Activated CD4-positive, alpha-beta T cell treated with anti-CD3 and anti-CD28 coated beads, Interleukin-10, Interleukin-2, amounts not matched to agents 100 ng/mL and 50 ng/mL, durations not matched to agents 16 hours and 8 hours (primary cell): ENCODE data around the gene AAMP.
"Not testable (repeated sequence)": the region's sequence is repeated elsewhere in the genome, so short reads cannot be mapped to it uniquely, and the experiment has no call there.

Experiments used
- DNase-seq: peaks from one replicate; pipeline ENCODE4 v3.0.0-alpha.2; 2020

AAMP gene, protein sequence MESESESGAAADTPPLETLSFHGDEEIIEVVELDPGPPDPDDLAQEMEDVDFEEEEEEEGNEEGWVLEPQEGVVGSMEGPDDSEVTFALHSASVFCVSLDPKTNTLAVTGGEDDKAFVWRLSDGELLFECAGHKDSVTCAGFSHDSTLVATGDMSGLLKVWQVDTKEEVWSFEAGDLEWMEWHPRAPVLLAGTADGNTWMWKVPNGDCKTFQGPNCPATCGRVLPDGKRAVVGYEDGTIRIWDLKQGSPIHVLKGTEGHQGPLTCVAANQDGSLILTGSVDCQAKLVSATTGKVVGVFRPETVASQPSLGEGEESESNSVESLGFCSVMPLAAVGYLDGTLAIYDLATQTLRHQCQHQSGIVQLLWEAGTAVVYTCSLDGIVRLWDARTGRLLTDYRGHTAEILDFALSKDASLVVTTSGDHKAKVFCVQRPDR

DNA sequence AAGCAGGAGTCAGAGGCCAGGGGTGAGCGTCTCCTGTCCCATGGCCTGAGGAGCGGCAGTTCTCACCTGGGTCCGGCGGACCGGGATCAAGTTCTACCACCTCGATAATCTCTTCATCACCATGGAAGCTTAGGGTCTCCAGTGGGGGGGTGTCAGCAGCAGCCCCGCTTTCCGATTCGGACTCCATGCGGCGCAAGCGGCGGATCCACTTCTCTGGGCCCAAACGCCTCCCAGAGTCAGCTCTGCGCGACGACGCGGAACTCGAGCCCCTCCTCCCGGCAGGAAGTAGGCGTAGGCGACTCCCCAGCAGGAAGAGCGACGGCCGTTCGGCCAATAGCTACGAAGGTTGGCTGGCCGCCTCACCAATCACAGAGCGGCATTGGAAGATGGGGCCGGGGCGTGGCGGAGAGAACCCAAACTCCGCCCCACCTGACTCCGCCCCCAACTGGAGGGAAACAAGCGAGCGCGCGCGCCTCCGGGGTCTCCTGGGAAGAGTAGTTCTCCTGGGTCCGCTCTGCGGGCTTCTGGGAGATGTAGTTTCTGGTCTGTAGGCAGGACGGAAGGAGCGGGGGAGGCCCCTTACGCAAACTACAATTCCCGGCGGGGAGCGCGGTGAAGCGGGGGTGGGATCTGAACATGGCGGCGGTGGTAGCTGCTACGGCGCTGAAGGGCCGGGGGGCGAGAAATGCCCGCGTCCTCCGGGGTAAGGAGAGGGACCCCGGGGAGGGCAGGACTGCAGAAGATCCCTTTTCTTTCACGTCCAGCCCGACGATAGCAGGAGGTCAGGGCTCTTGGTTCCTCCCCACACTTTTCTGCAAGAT lies at the start of gene AAMP, which contains the start of gene PNKD:
Gene AAMP, minus strand, starts transcription at position 238 of the 821 bp plus-strand sequence. Its CDS starts 51 bp downstream, at position 187.
Gene PNKD, plus strand, starts transcription at position 620 of the 821 bp plus-strand sequence. Its CDS starts 17 bp downstream, at position 637.
- peak; percentile 100 for DNase-seq

DNA sequence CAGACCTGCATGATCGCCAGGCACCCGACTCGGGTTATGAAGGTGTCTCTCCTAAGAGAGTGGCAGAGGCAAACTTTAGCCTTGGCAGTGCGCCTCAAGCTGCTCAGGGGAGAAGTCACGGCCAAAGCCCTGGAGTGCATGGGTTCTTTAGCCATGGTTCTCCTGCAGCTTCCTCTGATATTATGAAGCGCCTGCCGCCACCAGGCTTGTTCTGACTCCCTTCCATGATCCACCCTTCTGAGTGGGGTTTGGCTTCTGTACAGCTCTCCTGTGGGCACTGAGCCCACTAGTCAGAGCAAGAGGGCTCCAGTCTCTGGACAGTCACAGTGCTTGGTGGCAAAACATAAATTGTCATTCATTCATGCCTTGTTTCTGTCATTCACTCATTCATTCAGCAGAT lies 48.3 kb upstream of the AAMP start:
- DNase-seq = no peak

GRCh38 chr2:218317835-218318234 lies 47.9 kb upstream of the AAMP start:
- no peak for DNase-seq

- DNase-seq = no peak
Measured at GRCh38 chr2:218317303-218317630, 47.3 kb upstream of the AAMP start.

DNA sequence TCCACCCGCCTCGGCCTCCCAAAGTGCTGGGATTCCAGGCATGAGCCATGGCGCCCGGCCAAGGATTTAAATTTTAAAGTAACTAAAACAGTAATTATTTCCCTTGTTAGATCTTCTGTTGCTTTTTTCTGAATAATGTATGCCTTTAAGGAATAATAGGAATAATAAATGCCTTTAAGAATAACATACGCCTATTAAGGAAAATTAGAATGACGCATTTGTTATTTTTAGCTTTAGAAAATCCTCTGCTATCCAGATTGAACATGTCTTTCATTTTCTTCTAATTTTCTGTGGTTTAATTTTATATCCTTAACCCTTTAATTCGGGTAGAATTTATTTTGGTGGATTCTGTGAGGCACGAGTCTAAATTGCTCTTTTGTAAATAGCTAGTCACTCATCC lies 45.5 kb upstream of the AAMP start:
- DNase-seq = no peak

DNA sequence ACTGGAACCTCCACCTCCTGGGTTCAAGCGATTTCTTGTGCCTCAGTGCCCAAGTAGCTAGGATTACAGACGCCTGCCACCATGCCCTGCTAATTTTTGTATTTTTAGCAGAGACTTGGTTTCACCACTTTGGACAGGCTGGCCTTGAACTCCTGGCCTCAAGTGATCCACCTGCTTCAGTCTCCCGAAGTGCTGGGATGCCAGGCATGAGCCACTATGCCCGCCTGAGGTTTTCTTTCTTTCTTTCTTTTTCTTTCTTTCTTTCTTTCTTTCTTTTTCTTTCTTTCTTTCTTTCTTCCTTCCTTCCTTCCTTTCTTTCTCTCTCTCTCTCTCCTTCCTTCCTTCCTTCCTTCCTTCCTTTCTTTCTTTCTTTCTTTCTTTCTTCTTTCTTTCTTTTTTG lies 44.8 kb upstream of the AAMP start:
- not testable (repeated sequence) for DNase-seq

GRCh38 chr2:218313356-218313755 lies 43.4 kb upstream of the AAMP start:
- DNase-seq = no peak

DNA sequence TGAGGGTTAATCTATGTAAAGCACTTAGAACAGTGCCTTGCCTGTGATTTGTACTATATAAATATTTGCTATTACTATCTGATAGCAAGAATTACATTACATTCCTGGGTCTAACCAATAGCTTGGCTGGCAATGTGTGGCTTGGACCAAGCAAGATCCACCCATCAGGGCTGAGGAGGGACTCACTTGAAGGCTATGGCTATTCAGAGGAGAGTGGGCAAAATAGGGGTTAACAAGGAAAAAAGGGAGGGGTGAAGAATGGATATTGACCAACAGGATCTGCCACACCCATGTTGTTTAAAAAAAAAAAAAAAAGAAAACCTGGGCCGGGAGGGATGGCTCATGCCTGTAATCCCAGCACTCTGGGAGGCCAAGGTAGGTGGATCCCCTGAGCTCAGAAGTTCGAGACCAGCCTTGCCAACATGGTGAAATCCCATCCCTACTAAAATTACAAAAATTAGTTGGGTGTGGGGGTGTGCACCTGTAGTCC lies 42.4 kb upstream of the AAMP start:
- no peak for DNase-seq

DNA sequence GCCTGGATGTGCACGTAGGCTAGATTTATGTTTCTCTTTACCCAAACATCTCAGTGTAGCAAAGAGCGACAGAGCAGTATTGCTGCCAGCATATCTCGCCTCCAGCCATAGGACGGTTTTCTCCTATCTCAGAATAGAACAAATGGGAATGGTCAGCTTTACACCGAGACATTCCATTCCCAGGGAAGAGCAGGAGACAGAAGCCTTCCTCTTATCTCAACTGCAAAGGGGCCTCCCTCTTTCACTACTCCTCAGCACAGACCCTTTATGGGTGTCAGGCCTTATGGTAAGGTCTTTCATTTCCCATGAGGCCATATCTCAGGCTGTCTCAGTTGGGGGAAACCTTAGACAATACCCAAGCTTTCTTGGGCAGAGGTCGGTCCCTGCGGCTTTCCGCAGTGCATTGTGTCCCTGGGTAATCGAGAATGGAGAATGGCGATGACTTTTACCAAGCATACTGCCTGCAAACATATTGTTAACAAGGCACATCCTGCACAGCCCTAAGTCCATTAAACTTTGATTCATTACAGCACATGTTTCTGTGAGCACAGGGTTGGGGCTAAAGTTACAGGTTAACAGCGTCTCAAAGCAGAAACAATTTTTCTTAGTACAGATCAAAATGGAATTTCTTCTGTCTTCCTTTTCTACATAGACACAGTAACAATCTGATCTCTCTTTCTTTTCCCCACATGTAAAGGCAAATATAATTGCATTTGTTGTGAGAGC lies 41.8 kb upstream of the AAMP start:
- DNase-seq = not testable (repeated sequence)

GRCh38 chr2:218310853-218311540 lies 41.1 kb upstream of the AAMP start:
- DNase-seq = no peak

GRCh38 chr2:218307415-218308090 lies 37.6 kb upstream of the AAMP start:
- DNase-seq = no peak

- DNase-seq = no peak
Measured at GRCh38 chr2:218306184-218306920, 36.4 kb upstream of the AAMP start.

DNA sequence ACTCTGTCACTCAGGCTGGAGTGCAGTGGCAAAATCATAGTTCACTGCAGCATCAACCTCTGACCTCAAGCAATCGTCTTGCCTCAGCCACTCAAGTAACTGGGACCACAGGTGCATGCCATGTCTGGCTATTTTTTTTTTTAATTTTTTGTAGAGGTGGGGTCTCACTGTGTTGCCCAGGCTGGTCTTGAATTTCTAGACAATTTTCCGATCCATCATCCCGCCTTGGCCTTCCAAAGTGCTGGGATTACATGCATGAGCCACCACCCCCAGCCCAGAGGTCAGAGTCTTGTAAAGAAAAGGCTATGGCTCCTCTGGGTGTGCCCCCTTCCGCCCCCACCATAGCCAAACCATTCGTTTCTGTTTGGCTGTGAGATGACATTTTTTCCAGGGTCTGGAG lies 35.4 kb upstream of the AAMP start:
- no peak for DNase-seq

GRCh38 chr2:218301176-218301819 lies 31.4 kb upstream of the AAMP start:
- peak; percentile 91 for DNase-seq

GRCh38 chr2:218300141-218300540 lies 30.2 kb upstream of the AAMP start:
- DNase-seq = no peak

- no peak for DNase-seq
Measured at GRCh38 chr2:218298314-218298875, 28.5 kb upstream of the AAMP start.

DNA sequence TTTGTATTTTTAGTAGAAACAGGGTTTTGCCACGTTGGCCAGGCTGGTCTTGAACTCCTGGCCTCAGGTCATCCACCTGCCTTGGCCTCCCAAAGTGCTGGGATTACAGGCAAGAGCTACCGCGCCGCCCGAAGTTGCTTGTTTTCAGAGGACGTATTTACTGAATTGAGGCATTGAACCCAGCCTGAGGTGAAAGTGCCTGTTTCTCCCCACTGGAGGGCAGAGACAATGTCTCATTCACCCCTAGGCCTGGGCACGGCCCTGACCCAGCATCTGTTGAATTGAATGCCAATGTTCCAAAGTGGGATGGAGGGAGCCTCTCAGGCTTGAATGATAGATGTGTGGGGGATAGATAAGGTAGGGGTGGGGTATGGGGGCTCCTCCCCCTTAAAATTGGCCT lies 26.9 kb upstream of the AAMP start:
- no peak for DNase-seq

DNA sequence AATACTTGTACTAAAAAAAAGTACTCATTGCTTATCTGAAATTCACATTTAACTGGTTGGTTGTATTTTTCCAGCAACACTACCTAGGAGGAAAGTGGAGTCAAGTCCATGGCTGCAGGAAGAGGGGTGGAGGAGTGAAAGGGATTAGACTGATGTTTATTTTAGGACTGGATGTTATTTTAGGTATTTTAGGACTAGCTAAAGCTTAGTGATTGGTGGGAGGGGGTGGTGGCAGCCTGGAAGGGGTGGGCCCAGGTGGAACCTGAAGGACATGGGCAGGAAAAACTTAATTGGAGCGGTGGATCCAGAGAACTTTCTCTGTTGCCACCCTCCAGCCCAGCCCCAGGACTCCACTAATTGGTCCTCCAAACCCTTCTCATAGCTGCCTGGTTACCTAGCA lies 26.3 kb upstream of the AAMP start:
- no peak for DNase-seq

DNA sequence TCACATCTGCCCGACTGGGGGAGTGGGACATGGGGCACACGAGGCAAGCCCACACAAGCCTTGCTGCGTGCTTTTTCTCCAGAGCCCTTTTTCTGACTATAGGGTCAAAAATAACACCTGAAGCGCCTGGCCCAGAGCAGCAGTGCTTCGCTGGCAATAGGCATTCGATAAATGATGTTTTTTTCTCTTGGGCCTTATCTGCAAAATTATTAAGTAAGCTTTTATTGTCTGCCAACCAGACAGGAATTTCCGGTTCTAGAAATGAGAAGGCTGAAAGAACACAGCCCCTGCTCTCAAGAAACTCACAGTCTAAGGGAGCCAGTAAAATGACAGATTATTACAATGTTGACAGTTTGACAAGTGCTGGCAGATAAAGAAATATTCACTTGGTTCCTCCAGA lies 25.1 kb upstream of the AAMP start:
- peak; percentile 10 for DNase-seq

DNA sequence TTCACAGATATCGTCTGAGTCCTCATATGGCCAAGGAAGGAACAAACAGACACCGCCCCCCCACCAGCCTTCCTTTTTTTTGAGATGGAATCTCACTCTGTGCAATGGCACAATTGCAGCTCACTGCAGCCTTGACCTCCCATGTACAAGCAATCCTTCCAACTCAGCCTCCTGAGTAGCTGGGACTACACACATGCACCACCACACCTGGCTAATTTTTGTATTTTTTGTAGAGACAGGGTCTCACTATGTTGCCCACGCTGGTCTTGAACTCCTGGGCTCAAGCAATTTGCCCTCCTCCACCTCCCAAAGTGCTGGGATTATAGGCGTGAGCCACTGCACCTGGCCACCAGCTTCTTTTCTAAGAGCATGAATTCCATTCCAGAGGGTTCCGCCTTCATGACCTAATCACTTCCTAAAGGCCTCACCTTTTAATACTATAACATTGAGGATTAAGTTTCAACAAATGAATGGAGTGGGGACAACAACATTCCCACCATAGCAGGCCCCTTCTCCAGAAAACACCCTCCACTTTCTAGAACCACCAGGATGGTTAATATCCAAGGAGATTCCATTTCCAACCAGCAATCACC lies 24.6 kb upstream of the AAMP start:
- DNase-seq = no peak
